ENCODE measurements around the gene MFGE8. TPM values are rescaled to one million over a fixed set of nuclear protein-coding genes. Genes with fewer than 3 reads are reported as not detected.

Gene MFGE8
- total and polyA plus RNA-seq, 2 experiments from 2014 or later: 334 to 411 TPM

DNA sequence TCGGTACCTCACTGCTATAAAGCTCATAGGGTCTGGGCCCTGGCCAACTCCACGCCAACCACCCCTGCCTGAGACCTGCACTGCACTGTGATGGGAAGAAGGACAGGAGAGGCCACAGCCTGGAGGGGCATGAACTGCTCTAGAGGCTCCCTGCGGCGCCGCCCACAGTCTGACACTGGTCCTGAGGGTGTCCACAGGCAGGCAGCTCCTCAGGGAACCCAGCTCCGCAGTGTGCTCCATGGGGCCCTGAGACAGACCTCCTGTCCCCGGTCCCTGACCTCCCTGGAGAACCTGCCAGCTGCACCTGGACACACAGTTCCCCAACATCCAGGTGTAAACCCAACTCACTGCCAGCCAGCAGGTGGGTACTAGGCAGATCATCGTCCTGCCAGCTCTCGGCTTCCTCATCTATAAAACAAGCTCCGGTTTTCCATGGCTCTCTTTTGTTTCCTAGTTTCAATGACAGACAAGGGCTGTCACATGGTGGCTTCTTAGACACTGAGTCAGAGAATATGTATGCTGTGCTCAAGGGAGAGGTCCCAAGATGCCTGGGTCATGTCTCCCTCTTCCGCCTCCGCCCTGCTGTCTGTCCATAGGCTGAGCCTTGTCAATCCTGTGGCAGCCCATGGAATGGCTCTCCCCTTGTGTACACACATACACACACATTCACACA lies 12.7 kb downstream of the MFGE8 start:
- H3K79me2 ChIP-seq (ENCODE audit: insufficient read depth): no peaks in the 10 kb centered on the region
- in situ Hi-C loops (cut with MboI): loop anchor here (10.0 kb wide), 2 partner anchors 114 to 274 kb away; no protein-coding TSS in a partner anchor
- H2AFZ ChIP-seq: no peak overlapping the region
- no peaks in the 10 kb centered on the region for H3K9me2 ChIP-seq (ENCODE audit: insufficient read depth)
- peak; percentile 73 for DNase-seq
- H3K27me3 ChIP-seq (replicated peaks; ENCODE audit: insufficient read depth): no peaks in the 10 kb centered on the region
- H3K9me3 ChIP-seq (ENCODE audit: low read depth): no peaks in the 10 kb centered on the region
- H3K4me3 ChIP-seq: no peak overlapping the region
- no peak for TF ChIP-seq EZH2phosphoT487 (IDR thresholded peaks at IDR 0.05; ENCODE audit: insufficient read depth, low read depth)
- TF ChIP-seq EZH2 (IDR thresholded peaks at IDR 0.05; ENCODE audit: insufficient read depth, poor library complexity, severe bottlenecking): no peak
- no peaks in the 10 kb centered on the region for H4K20me1 ChIP-seq (ENCODE audit: insufficient read depth)
- no peaks in the 10 kb centered on the region for H3K36me3 ChIP-seq (ENCODE audit: low read depth)
- H3F3A ChIP-seq (ENCODE audit: insufficient read depth): no peaks in the 10 kb centered on the region
- whole genome bisulfite sequencing, 2 experiments (ENCODE audit: low coverage in 1 of 2, low lambda C conversion rate in 2 of 2, missing lambda C conversion rate in 2 of 2): 73 to 77% methylated on average over 11 to 12 of the region's 12 CpGs
- H3K4me1 ChIP-seq (ENCODE audit: insufficient read depth): peaks cover 6% of the 10 kb centered on the region; the same call in 1 of the 2 replicates
- no peak overlapping the region for H3K27ac ChIP-seq
- no peak overlapping the region for H3K9ac ChIP-seq
- H3K4me2 ChIP-seq (ENCODE audit: unreplicated experiment): no peak overlapping the region

DNA sequence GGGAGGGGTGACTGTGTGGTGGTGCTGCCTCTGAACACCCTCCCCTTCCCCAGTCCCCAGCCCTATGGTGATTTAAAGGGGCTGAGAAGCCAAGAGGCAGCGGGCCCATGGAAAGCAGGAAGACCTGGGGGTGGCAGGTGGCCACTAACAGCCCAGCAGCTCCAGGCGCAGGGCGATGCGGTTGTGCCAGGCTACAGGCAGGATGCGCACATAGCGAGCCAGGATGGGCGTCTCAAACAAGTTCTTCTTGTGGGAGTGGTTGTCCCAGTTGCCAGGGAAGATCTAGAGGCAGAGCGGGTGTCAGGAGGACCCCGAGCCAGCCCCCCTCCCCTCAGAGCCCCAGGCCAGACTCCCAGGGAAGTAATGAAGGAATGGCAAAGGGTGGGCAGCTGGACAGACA lies 13.9 kb downstream of the MFGE8 start:
- H3K4me1 ChIP-seq (ENCODE audit: insufficient read depth): no peaks in the 10 kb centered on the region
- no peaks in the 10 kb centered on the region for H3K9me2 ChIP-seq (ENCODE audit: insufficient read depth)
- H3K9ac ChIP-seq: no peak overlapping the region
- no peak overlapping the region for H3K27ac ChIP-seq
- H3F3A ChIP-seq (ENCODE audit: insufficient read depth): no peaks in the 10 kb centered on the region
- no peak for DNase-seq
- no peak overlapping the region for H2AFZ ChIP-seq
- H4K20me1 ChIP-seq (ENCODE audit: insufficient read depth): no peaks in the 10 kb centered on the region
- WGBS, 2 experiments (ENCODE audit: low coverage in 1 of 2, low lambda C conversion rate in 2 of 2, missing lambda C conversion rate in 2 of 2): 89 to 95% methylated on average over 9 of the region's 9 CpGs
- no peaks in the 10 kb centered on the region for H3K9me3 ChIP-seq (ENCODE audit: low read depth)
- H3K27me3 ChIP-seq (replicated peaks; ENCODE audit: insufficient read depth): no peaks in the 10 kb centered on the region
- no peak overlapping the region for H3K4me2 ChIP-seq (ENCODE audit: unreplicated experiment)
- H3K4me3 ChIP-seq: no peak overlapping the region
- in situ Hi-C loops (cut with MboI): no loop called here
- H3K36me3 ChIP-seq (ENCODE audit: low read depth): no peaks in the 10 kb centered on the region
- no peaks in the 10 kb centered on the region for H3K79me2 ChIP-seq (ENCODE audit: insufficient read depth)
- no peak for TF ChIP-seq EZH2 (IDR thresholded peaks at IDR 0.05; ENCODE audit: insufficient read depth, poor library complexity, severe bottlenecking)
- TF ChIP-seq EZH2phosphoT487 (IDR thresholded peaks at IDR 0.05; ENCODE audit: insufficient read depth, low read depth): no peak

DNA sequence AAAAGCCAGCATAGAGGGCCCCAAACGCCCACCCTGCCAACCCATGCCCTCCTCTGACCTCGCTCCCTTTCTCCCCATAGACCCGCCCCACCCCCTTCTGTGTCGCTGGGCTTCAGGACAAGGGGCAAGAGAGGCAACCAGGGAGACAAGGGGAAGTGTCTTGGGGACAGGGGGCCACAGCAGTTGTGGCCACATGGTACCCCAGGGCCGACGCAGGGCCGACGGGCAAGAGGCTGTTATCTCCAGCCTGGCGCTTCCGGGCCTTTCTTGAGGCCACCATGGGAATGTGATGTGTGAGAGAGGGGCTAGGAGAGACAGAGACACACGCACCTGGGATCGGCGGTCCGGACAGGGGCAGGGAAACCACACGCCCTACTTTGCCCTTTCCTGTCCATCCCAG lies 14.4 kb downstream of the MFGE8 start:
- no peaks in the 10 kb centered on the region for H3K79me2 ChIP-seq (ENCODE audit: insufficient read depth)
- DNase-seq: no peak
- H3K36me3 ChIP-seq (ENCODE audit: low read depth): no peaks in the 10 kb centered on the region
- no peak overlapping the region for H3K4me3 ChIP-seq
- H3F3A ChIP-seq (ENCODE audit: insufficient read depth): no peaks in the 10 kb centered on the region
- no peaks in the 10 kb centered on the region for H3K9me2 ChIP-seq (ENCODE audit: insufficient read depth)
- no peak overlapping the region for H2AFZ ChIP-seq
- no peaks in the 10 kb centered on the region for H3K4me1 ChIP-seq (ENCODE audit: insufficient read depth)
- TF ChIP-seq EZH2phosphoT487 (IDR thresholded peaks at IDR 0.05; ENCODE audit: insufficient read depth, low read depth) (no peak), EZH2 (IDR thresholded peaks at IDR 0.05; ENCODE audit: insufficient read depth, poor library complexity, severe bottlenecking) (no peak)
- no peak overlapping the region for H3K4me2 ChIP-seq (ENCODE audit: unreplicated experiment)
- 90 to 94% methylated on average over 12 to 15 of the region's 15 CpGs for WGBS, 2 experiments (ENCODE audit: low coverage in 1 of 2, low lambda C conversion rate in 2 of 2, missing lambda C conversion rate in 2 of 2)
- H3K27ac ChIP-seq: no peak overlapping the region
- H3K9me3 ChIP-seq (ENCODE audit: low read depth): no peaks in the 10 kb centered on the region
- in situ Hi-C loops (cut with MboI): no loop called here
- no peak overlapping the region for H3K9ac ChIP-seq
- no peaks in the 10 kb centered on the region for H3K27me3 ChIP-seq (replicated peaks; ENCODE audit: insufficient read depth)
- H4K20me1 ChIP-seq (ENCODE audit: insufficient read depth): no peaks in the 10 kb centered on the region

DNA sequence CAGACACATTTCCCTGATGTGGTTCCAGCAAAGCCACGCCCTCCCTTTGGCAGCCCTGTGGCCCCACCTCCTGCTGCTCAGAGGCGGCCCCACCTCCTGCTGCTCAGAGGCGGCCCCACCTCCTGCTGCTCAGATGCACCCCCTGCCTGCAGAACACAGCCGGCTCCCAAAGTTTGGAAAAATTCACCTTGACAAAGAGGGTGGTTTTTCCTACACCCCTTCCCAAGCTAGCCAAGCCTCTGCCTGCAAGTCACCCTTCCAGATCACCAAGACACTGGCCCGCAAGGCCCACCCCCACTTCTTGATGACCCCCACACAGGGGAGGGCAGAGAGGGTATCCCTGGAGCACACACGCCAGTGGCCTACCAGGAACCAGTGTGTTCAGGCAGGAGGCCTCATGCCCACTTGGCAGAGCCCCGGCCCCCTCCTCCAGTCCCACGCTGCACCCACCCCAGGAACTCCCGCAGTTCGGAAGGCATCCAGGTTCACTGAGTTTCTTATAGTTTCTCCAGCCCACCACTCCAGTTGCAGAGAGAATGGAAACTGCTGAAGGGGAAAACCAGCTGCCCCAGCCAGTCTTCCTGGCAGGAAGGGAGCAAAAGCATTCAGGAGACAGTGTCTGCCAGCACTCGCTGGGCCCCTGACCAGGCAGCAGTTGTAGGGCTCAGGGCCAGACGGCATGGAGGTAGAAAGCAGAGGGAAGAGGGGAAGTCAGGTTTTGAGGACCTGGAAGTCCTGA lies 15.6 kb downstream of the MFGE8 start:
- Histone ChIP-seq H3K36me3 (ENCODE audit: low read depth) (no peaks in the 10 kb centered on the region), H3K4me2 (ENCODE audit: unreplicated experiment) (no peak overlapping the region), H3K27me3 (replicated peaks; ENCODE audit: insufficient read depth) (no peaks in the 10 kb centered on the region), H3K4me1 (ENCODE audit: insufficient read depth) (no peaks in the 10 kb centered on the region), H3K9me3 (ENCODE audit: low read depth) (no peaks in the 10 kb centered on the region), H3K9ac (no peak overlapping the region), H3K9me2 (ENCODE audit: insufficient read depth) (no peaks in the 10 kb centered on the region), H3K79me2 (ENCODE audit: insufficient read depth) (no peaks in the 10 kb centered on the region), H4K20me1 (ENCODE audit: insufficient read depth) (no peaks in the 10 kb centered on the region), H3K27ac (no peak overlapping the region), H3K4me3 (no peak overlapping the region), H3F3A (ENCODE audit: insufficient read depth) (no peaks in the 10 kb centered on the region), H2AFZ (no peak overlapping the region)
- in situ Hi-C loops (cut with MboI): no loop called here
- peak; percentile 93 for DNase-seq
- 20 to 23% methylated on average over 12 of the region's 12 CpGs for WGBS, 2 experiments (ENCODE audit: low coverage in 1 of 2, low lambda C conversion rate in 2 of 2, missing lambda C conversion rate in 2 of 2)
- TF ChIP-seq EZH2 (IDR thresholded peaks at IDR 0.05; ENCODE audit: insufficient read depth, poor library complexity, severe bottlenecking): no peak
- no peak for TF ChIP-seq EZH2phosphoT487 (IDR thresholded peaks at IDR 0.05; ENCODE audit: insufficient read depth, low read depth)

All from GM23248 (cell line).